ENCODE measurements around the gene ACIN1.

The ACIN1 gene

GRCh38 chr14:23058654-23059504 is 36.1 kb downstream of the ACIN1 start:
- no peak for DNase-seq

GRCh38 chr14:23057757-23058653 is 36.9 kb downstream of the ACIN1 start:
- no peak for DNase-seq

GRCh38 chr14:23056956-23057756 is 37.8 kb downstream of the ACIN1 start, which contains the start of gene CDH24:
TSS of gene CDH24 (minus strand) at chr14:23057520. CDS start at chr14:23055733, 1,787 bp downstream.
- DNase-seq, result no peak

- DNase-seq, result no peak
Measured at GRCh38 chr14:23056145-23056955, 38.6 kb downstream of the ACIN1 start.

- no peak for DNase-seq
Measured at GRCh38 chr14:23055621-23056144, 39.3 kb downstream of the ACIN1 start.

- no peak for DNase-seq
Measured at GRCh38 chr14:23055147-23055550, 39.8 kb downstream of the ACIN1 start.

- DNase-seq, result no peak
Measured at GRCh38 chr14:23054000-23054811, 40.7 kb downstream of the ACIN1 start.

GRCh38 chr14:23053426-23053825 is 41.5 kb downstream of the ACIN1 start:
- DNase-seq, result no peak

GRCh38 chr14:23052671-23053070 is 42.3 kb downstream of the ACIN1 start:
- no peak for DNase-seq

- DNase-seq, result no peak
Measured at GRCh38 chr14:23052182-23052623, 42.7 kb downstream of the ACIN1 start.

- DNase-seq, result no peak
Measured at GRCh38 chr14:23051141-23052057, 43.5 kb downstream of the ACIN1 start.

- DNase-seq, result no peak
Measured at GRCh38 chr14:23049011-23049410, 45.9 kb downstream of the ACIN1 start.

- DNase-seq, result no peak
Measured at GRCh38 chr14:23047751-23048693, 46.9 kb downstream of the ACIN1 start.

GRCh38 chr14:23047034-23047634 is 47.8 kb downstream of the ACIN1 start:
- DNase-seq, result no peak

GRCh38 chr14:23045419-23046357 is 49.2 kb downstream of the ACIN1 start:
- DNase-seq, result no peak
